ENCODE data around the gene P2RX2. TPM values are rescaled to one million over a fixed set of nuclear protein-coding genes. Genes with fewer than 3 reads are reported as not detected.
A peak's percentile ranks its signal among the peaks of the same experiment; 100 is the strongest.

The P2RX2 gene
- polyA plus RNA-seq, 2 of the 4 experiments (the other 2 are of a cell fraction): not detected

DNA sequence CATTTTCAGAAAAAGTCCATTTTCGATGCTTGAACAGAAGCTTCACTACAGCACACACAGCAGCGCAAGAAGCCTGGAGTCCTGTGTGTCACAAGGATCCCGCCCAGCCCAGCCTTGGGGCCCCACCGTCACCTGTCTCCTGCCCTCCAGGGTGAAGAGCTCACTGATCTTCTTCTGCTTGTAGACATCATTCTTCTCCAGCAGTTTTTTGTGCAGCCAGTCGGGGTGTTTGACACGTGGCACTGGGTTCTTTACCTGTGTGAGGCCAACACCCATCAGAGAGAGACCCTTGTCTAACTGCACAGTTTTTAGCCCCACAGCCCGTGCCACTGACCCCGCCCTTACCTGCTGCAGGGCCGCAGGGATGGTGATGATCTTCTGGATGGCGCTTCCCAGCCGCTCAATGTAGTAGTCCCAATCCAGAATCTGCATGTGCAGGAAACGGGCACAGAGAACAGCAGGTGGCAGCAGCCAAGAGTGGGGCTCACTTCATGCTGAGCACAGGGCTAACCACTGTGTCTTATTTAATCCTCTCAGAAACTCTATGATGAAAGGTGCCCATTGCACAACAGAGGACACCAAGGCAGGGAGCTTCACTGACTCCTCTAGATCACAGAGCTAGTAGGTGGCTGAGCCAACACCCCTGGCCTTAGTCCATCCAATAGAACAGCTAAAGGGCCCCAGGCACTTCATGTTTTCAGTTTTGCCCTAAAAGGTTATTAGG lies 38.6 kb downstream of the P2RX2 start:
- DNase-seq (ENCODE audit: low read depth in 1 of 2, low spot score in 1 of 2) (no peak), FAIRE-seq (no peak), ATAC-seq (peak in 1 of 2 experiments; percentile 51; a peak in 3 of 6 replicates)
- TF ChIP-seq HOXB13 (CRISPR knock-in tag; IDR thresholded peaks at IDR 0.05; ENCODE audit: low read depth): no peak
- TF ChIP-seq, protein P1, sequence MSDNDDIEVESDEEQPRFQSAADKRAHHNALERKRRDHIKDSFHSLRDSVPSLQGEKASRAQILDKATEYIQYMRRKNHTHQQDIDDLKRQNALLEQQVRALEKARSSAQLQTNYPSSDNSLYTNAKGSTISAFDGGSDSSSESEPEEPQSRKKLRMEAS (IDR thresholded peaks at IDR 0.05): no peak
- TF ChIP-seq, protein P2, sequence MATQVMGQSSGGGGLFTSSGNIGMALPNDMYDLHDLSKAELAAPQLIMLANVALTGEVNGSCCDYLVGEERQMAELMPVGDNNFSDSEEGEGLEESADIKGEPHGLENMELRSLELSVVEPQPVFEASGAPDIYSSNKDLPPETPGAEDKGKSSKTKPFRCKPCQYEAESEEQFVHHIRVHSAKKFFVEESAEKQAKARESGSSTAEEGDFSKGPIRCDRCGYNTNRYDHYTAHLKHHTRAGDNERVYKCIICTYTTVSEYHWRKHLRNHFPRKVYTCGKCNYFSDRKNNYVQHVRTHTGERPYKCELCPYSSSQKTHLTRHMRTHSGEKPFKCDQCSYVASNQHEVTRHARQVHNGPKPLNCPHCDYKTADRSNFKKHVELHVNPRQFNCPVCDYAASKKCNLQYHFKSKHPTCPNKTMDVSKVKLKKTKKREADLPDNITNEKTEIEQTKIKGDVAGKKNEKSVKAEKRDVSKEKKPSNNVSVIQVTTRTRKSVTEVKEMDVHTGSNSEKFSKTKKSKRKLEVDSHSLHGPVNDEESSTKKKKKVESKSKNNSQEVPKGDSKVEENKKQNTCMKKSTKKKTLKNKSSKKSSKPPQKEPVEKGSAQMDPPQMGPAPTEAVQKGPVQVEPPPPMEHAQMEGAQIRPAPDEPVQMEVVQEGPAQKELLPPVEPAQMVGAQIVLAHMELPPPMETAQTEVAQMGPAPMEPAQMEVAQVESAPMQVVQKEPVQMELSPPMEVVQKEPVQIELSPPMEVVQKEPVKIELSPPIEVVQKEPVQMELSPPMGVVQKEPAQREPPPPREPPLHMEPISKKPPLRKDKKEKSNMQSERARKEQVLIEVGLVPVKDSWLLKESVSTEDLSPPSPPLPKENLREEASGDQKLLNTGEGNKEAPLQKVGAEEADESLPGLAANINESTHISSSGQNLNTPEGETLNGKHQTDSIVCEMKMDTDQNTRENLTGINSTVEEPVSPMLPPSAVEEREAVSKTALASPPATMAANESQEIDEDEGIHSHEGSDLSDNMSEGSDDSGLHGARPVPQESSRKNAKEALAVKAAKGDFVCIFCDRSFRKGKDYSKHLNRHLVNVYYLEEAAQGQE (IDR thresholded peaks at IDR 0.05): no peak
- no peak for TF ChIP-seq HEYL (CRISPR knock-in tag; IDR thresholded peaks at IDR 0.05)
- TF ChIP-seq, protein P3, sequence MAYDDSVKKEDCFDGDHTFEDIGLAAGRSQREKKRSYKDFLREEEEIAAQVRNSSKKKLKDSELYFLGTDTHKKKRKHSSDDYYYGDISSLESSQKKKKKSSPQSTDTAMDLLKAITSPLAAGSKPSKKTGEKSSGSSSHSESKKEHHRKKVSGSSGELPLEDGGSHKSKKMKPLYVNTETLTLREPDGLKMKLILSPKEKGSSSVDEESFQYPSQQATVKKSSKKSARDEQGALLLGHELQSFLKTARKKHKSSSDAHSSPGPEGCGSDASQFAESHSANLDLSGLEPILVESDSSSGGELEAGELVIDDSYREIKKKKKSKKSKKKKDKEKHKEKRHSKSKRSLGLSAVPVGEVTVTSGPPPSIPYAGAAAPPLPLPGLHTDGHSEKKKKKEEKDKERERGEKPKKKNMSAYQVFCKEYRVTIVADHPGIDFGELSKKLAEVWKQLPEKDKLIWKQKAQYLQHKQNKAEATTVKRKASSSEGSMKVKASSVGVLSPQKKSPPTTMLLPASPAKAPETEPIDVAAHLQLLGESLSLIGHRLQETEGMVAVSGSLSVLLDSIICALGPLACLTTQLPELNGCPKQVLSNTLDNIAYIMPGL (CRISPR knock-in tag; IDR thresholded peaks at IDR 0.05; ENCODE audit: borderline replicate concordance): no peak
- no peak for TF ChIP-seq RCOR1 (IDR thresholded peaks at IDR 0.05; ENCODE audit: low read depth, low read length)
- no peak for TF ChIP-seq ZSCAN20 (CRISPR knock-in tag; IDR thresholded peaks at IDR 0.05)
- no peak for TF ChIP-seq HOXA7 (CRISPR knock-in tag; IDR thresholded peaks at IDR 0.05)
- TF ChIP-seq, protein P4, sequence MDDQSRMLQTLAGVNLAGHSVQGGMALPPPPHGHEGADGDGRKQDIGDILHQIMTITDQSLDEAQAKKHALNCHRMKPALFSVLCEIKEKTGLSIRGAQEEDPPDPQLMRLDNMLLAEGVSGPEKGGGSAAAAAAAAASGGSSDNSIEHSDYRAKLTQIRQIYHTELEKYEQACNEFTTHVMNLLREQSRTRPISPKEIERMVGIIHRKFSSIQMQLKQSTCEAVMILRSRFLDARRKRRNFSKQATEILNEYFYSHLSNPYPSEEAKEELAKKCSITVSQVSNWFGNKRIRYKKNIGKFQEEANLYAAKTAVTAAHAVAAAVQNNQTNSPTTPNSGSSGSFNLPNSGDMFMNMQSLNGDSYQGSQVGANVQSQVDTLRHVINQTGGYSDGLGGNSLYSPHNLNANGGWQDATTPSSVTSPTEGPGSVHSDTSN (IDR thresholded peaks at IDR 0.05): no peak
- TF ChIP-seq POLR2AphosphoS2 (conservative IDR thresholded peaks at IDR 0.05; ENCODE audit: low read length): no peak
- no peak for TF ChIP-seq PHF8 (IDR thresholded peaks at IDR 0.05; ENCODE audit: borderline replicate concordance, low read depth)
- TF ChIP-seq, protein P5, sequence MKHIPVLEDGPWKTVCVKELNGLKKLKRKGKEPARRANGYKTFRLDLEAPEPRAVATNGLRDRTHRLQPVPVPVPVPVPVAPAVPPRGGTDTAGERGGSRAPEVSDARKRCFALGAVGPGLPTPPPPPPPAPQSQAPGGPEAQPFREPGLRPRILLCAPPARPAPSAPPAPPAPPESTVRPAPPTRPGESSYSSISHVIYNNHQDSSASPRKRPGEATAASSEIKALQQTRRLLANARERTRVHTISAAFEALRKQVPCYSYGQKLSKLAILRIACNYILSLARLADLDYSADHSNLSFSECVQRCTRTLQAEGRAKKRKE (CRISPR knock-in tag; IDR thresholded peaks at IDR 0.05; ENCODE audit: low read depth): no peak
- TF ChIP-seq EP300 (IDR thresholded peaks at IDR 0.05): no peak
- TF ChIP-seq CHD2 (IDR thresholded peaks at IDR 0.05; ENCODE audit: low read length, partially characterized antibody): no peak
- no peak for TF ChIP-seq CBX8 (IDR thresholded peaks at IDR 0.05)
- no peak for TF ChIP-seq HDAC2 (IDR thresholded peaks at IDR 0.05)
- no peak for TF ChIP-seq KDM1A (IDR thresholded peaks at IDR 0.05; ENCODE audit: low read depth)
- TF ChIP-seq, protein P6, sequence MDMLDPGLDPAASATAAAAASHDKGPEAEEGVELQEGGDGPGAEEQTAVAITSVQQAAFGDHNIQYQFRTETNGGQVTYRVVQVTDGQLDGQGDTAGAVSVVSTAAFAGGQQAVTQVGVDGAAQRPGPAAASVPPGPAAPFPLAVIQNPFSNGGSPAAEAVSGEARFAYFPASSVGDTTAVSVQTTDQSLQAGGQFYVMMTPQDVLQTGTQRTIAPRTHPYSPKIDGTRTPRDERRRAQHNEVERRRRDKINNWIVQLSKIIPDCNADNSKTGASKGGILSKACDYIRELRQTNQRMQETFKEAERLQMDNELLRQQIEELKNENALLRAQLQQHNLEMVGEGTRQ (IDR thresholded peaks at IDR 0.05): no peak
- TF ChIP-seq ZC3H11A (IDR thresholded peaks at IDR 0.05): no peak
- no peaks in the 10 kb centered on the region for H3K9me3 ChIP-seq
- no peak overlapping the region for H3K27ac ChIP-seq
- H3K4me1 ChIP-seq: no peaks in the 10 kb centered on the region
- ChIA-PET CTCF (interaction anchor here (1.6 to 2.1 kb wide), 4 partner anchors 19 to 242 kb away, joined by 3 to 9 read pairs (median 6); no protein-coding TSS in a partner anchor), POLR2A (no interaction called here)
- H3K4me3 ChIP-seq: no peak overlapping the region
- 92% methylated on average over 12 of the region's 12 CpGs for WGBS (ENCODE audit: missing lambda C conversion rate)
- no peak overlapping the region for H3K4me2 ChIP-seq

All from A549 (cell line).